GM19324 (cell line): ENCODE data around the gene EPPIN.
"Not testable (repeated sequence)": the region's sequence is repeated elsewhere in the genome, so short reads cannot be mapped to it uniquely, and the experiment has no call there.

ENCODE experiments used
- ATAC-seq: cut with Tn5 transposase; IDR thresholded peaks from one replicate; pipeline ENCODE4 v1.9.1; 2021; ENCODE audit warnings: mild to moderate bottlenecking, moderate library complexity; ENCODE audit not compliant: unreplicated experiment, low FRiP score

The EPPIN gene

DNA sequence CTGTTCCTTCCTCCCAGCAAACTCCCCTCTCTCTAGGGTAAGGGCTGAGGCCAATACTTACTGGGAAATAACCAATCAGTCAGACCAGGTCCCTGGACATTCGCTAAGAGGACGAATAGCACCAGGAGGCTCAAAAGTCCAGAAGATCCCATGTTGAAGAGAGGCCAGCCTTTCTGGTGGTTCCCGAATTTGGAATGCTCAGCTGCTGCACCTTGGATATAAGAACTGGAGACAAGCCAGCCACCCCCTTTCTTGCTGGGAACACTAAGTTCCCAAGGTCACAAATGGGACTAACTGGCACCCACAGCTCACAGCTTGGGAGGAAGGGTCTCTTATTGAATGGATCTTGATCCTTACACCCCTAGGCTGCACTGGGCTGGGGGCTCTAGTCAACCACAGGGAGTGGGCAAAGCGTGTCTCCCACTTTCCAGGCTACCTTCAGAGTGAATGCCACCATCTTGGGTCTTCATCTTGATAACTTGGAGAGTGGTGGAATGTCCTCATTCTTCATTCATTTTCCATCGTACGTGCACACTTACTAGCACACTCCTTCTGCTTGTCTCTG is at the start of gene EPPIN:
TSS of gene EPPIN (minus strand) at position 196 of the 565 bp plus-strand sequence. CDS start at position 152, 44 bp downstream.
- ATAC-seq = no peak

DNA sequence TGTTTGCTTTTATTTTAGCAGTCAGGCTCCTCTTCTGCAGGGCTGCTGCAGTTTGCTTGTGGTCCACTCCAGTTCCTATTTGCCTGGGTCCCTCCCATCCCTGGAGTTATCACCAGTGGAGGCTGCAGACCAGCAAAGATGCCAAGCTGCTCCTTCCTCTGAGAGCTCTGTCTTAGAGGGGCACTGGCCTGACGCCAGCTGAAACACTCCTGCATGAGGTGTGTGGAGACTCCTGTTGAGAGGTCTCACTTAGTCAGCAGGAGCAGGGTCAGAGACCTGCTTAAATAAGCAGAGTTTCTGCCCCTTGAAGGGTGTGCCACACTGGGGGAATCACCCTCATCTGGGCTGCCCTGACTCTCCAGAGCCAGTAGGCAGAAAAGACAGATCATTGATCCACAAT is 48.0 kb upstream of the EPPIN start:
- no peak for ATAC-seq

DNA sequence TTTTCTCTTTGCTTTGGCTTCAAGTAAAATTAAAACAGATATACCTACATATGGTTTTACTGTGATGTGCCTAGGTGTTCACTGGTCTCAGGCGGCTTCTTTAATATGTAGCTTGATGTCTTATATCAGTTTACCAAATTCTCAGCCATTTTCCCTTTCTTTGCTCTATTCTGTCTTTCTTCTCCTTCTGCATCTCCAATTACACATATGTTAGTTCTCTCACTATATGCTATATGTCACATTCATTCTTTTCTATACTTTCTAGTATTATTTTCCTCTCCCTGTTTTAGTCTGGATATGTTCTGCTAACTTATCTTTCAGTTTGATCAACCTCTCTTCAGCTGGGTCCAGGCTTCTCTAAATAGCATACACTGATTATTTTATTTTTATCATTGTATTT is 46.3 kb upstream of the EPPIN start:
- no peak for ATAC-seq

- no peak for ATAC-seq
These were observed 45.5 kb upstream of the EPPIN start for GRCh38 chr20:45592574-45593189.

DNA sequence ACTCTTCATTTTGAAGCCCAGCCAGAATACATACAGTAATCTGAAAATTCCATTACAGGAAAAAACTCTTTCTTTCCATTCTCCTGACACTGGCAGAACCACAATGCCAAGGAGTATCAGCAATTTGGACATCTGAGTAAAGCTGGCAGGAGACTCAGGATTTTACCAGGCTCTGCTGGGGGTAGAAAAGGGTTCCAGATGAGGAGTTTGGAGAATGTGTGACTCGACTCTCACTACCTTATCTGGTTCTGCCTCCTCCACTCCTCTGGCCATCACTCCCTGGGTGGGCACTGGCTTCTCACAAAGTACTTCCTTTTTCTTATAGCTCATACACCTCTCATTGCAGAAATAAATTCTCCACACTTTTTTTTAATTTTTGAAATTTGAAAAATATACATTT is 42.5 kb upstream of the EPPIN start:
- ATAC-seq = no peak

- no peak for ATAC-seq
These were observed 41.6 kb upstream of the EPPIN start for GRCh38 chr20:45588800-45589199.

DNA sequence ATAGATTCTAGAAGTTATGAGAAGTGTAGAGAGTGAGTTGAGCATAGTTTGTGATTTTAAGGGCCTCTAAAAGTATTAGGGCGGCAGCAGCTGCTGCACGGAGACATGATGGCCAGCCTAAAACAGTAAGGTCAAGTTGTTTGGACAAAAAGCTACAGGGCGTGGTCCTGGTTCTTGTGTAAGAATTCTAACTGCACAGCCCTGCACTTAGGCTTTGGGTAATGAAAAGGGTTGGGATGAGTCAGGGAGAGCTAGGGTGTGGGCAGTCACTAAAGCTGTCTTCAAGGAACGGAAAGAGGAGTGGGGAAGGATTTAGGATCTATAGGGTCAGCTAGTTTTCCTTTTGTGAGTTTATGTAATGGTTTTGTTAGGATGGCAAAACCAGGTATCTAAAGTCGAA is 38.8 kb upstream of the EPPIN start:
- ATAC-seq = not testable (repeated sequence)

DNA sequence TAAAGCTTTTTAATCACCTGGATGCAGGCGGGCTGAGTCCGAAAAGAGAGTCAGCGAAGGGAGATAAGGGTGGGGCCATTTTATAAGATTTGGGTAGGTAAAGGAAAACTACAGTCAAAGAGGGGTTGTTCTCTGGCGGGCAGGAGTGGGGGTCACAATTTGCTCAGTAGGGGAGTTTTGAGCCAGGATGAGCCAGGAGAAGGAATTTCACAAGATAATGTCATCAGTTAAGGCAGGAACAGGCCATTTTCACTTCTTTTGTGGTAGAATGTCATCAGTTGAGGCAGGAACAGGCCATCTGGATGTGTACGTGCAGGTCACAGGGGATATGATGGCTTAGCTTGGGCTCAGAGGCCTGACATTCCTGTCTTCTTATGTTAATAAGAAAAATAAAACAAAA is 37.1 kb upstream of the EPPIN start:
- ATAC-seq = not testable (repeated sequence)

GRCh38 chr20:45583502-45583901 is 36.3 kb upstream of the EPPIN start:
- no peak for ATAC-seq

GRCh38 chr20:45581702-45582101 is 34.5 kb upstream of the EPPIN start:
- no peak for ATAC-seq

- ATAC-seq = no peak
These were observed 32.0 kb upstream of the EPPIN start, which contains the start of gene WFDC8 for GRCh38 chr20:45579184-45579583. Gene WFDC8, minus strand, starts transcription at chr20:45579284. Its CDS starts 37 bp downstream, at chr20:45579247.

DNA sequence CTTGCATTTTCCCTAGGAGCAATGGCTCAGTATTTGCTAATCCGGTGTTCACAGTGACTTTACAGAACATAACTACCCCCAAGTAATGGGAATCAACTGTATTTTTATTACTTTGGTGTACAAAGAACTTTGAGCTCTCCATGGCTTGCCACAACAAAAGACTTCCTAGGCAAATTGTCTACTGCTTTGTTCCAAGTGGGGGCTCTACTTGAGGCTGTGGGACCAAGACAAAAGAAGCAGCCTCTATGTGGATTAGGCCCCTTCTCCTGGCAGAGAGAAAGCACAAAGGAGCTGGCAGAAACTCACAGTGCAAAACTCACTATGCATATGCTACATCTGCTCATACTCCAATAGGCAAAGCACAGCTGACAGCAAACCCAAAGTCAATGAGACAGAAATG is 31.0 kb upstream of the EPPIN start:
- ATAC-seq = no peak

GRCh38 chr20:45576995-45577394 is 29.8 kb upstream of the EPPIN start:
- no peak for ATAC-seq

DNA sequence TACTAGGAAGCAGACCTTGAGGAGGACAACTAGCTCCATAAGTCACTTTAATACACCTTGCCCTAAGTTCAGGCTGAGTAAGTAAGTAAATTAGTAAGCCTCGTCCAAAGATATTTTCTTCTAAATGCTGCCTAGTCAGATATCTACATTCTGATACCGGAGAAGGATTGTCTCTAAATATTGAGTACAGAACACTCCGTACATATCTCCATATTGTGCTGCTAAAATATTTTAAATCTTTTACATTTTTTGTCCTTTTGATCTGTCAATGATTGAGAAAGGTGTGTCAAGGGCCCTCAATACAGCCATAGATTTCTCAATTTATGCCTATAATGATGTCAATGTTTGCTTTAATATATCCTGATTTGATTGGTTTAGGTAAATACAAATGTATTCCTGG is 28.7 kb upstream of the EPPIN start:
- no peak for ATAC-seq

DNA sequence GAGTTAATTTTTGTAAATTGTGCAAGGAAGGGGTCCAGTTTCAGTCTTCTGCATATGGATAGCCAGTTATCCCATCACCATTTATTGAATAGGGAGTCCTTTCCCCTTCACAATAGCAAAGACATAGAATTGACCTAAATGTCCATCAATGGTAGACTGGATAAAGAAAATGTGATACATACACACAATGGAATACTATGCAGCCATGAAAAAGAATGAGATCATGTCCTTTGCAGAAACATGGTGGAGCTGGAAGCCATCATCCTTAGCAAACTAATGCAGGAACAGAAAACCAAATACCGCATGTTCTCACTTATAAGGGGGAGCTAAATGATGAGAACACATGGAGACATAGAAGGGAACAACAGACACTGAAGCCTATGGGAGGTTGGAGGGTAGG is 22.4 kb upstream of the EPPIN start:
- not testable (repeated sequence) for ATAC-seq

- no peak for ATAC-seq
These were observed 17.6 kb upstream of the EPPIN start for GRCh38 chr20:45564760-45565276.

- ATAC-seq = no peak
These were observed 8.0 kb upstream of the EPPIN start for GRCh38 chr20:45555198-45555597.

DNA sequence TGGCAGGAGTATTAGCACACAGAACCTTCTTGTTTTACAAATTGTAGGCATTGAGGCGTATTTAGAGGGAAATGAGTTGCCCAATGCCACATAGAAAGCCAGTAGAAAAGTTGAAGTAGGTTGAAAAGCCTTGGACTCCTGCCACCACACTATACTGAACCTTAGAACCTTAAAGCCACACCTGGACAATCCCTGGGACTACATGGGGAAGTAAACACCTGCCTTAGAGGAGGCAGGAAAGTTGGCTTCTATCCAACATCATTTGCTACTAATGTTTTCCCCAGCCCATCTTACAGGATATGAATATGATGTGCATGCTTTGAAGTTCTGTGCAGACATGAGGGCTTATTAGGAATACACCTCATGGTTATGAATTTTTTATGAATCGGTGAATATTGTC is 5.3 kb upstream of the EPPIN start:
- ATAC-seq = no peak

DNA sequence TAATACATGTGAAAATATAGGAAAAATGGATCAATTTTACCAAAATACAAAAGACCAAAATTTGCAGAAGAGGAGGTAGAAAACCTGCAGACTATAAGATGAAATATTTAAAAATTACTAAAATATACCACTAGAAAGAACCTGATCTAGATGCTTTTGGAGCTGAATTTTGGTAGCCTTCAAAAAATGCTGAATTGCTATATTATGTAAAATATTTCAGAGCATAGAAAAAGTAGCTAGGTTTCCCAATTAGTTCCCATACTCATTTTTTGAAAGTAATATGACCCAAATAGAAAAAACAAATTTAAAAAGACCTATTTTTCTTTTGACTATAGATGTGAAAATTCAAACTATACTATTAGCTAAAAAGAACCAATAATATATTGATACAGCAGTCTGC is 3.6 kb upstream of the EPPIN start:
- ATAC-seq = no peak

- ATAC-seq = no peak
These were observed 1.2 kb upstream of the EPPIN start for GRCh38 chr20:45548410-45548809.

- ATAC-seq = no peak
These were observed 1.3 kb downstream of the EPPIN start for GRCh38 chr20:45545754-45546453.

DNA sequence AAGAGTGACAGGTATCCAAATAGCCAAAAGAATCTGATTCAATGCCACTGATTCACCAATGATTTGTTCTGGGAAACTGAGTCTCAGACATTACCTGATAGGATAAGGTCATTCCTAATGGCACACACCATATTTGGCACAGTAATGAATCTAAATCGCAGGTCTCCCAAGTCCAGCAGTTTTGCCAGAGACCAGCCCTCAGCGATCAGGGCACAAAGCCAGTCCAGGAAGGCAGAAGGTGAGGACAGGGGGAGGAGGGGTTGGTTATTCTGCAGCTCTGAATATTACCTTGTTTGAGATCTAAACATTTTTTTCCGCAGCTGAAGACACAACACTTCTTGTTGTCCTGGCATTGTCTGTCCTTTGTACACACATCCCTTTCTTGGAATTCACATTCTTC is 1.9 kb downstream of the EPPIN start:
- ATAC-seq = no peak
